OCI-LY7 (cell line): ENCODE measurements around the gene HIVEP3. TPM values are rescaled to one million over a fixed set of nuclear protein-coding genes. Genes with fewer than 3 reads are reported as not detected.

Experiments used
- BruUV-seq: library from RNA; stranded (reverse); fragments of 400-500 nt; replicated peaks from 2 replicates; lab custom pipeline; 2021; lab: Mats Ljungman, UMichigan
- CTCF ChIA-PET: fragments of 300-600 bp; sonication (Branson Sonifier 250); formaldehyde crosslinking; loops from one replicate; lab custom pipeline; 2022; ENCODE audit warnings: antibody characterized with exemption; ENCODE audit not compliant: unreplicated experiment; lab: Charles Lee
- POLR2A ChIA-PET: fragments of 300-600 bp; sonication (Branson Sonifier 250); formaldehyde crosslinking; loops from one replicate; lab custom pipeline; 2022; ENCODE audit warnings: antibody characterized with exemption; lab: Charles Lee
- DNase-seq: peaks from one replicate; pipeline ENCODE4 v3.0.0-alpha.2; 2015; ENCODE audit warnings: low spot score
- H2AFZ ChIP-seq: fragments of 200-600 bp; sonication (generic), shearing (Covaris generic); 2 replicates; pipeline ENCODE4 v1.6.1; 2014; ENCODE audit warnings: mild to moderate bottlenecking, antibody characterized with exemption, low read length, moderate library complexity
- H3K27ac ChIP-seq: fragments of 200-600 bp; sonication (generic); 2 replicates; pipeline ENCODE4 v1.5.1; 2014; ENCODE audit warnings: mixed run types, low read depth, mild to moderate bottlenecking, moderate library complexity, low read length, inconsistent platforms; ENCODE audit not compliant: poor library complexity, severe bottlenecking
- H3K36me3 ChIP-seq: fragments of 200-600 bp; sonication (generic); 2 replicates; pipeline ENCODE4 v1.6.1; 2014; ENCODE audit warnings: mild to moderate bottlenecking, antibody characterized with exemption, low read length, moderate library complexity, mixed read lengths; ENCODE audit not compliant: insufficient read depth
- H3K4me1 ChIP-seq: fragments of 200-600 bp; sonication (generic); 2 replicates; pipeline ENCODE4 v1.5.1; 2014; ENCODE audit warnings: mild to moderate bottlenecking, low read length; ENCODE audit not compliant: insufficient read depth, poor library complexity, severe bottlenecking
- H3K4me2 ChIP-seq: fragments of 200-600 bp; sonication (generic); 2 replicates; pipeline ENCODE4 v1.6.1; 2014; ENCODE audit warnings: mild to moderate bottlenecking, low read length
- H3K4me3 ChIP-seq: fragments of 200-600 bp; sonication (generic); 2 replicates; pipeline ENCODE4 v1.5.1; 2014; ENCODE audit warnings: mild to moderate bottlenecking, low read depth, low read length; ENCODE audit not compliant: poor library complexity, severe bottlenecking
- H3K79me2 ChIP-seq: fragments of 200-600 bp; sonication (generic); 2 replicates; pipeline ENCODE4 v1.6.1; 2016; ENCODE audit warnings: low read depth, mild to moderate bottlenecking, low read length, moderate library complexity, mixed read lengths; ENCODE audit not compliant: insufficient read depth
- H3K9me2 ChIP-seq: fragments of 200-600 bp; sonication (generic); 2 replicates; pipeline ENCODE4 v1.6.1; 2016; ENCODE audit warnings: mild to moderate bottlenecking, low read length, mixed read lengths; ENCODE audit not compliant: insufficient read depth
- H3K9me3 ChIP-seq: fragments of 200-600 bp; sonication (generic); 2 replicates; pipeline ENCODE4 v1.6.1; 2014; ENCODE audit warnings: mild to moderate bottlenecking, mixed run types, low read length, mixed read lengths
- H4K20me1 ChIP-seq: fragments of 200-600 bp; sonication (generic); 2 replicates; pipeline ENCODE4 v1.6.1; 2014; ENCODE audit warnings: mild to moderate bottlenecking, antibody characterized with exemption, low read length, moderate library complexity, mixed read lengths; ENCODE audit not compliant: insufficient read depth
- EZH2phosphoT487 ChIP-seq: fragments of 200-600 bp; sonication (generic); IDR thresholded peaks from 2 replicates; pipeline ENCODE4 v1.6.1; 2018; ENCODE audit warnings: low read depth, borderline replicate concordance, mild to moderate bottlenecking, mixed run types, antibody characterized with exemption, low read length, moderate library complexity, mixed read lengths
- intact Hi-C: fragments of 100-400 bp; cut with micrococcal nuclease; formaldehyde crosslinking; loops from one replicate; pipeline ENCODE4 v1.10.0; 2022; ENCODE audit not compliant: unreplicated experiment
- total RNA-seq, 2 experiments: library from RNA; depleted of rRNA in 1 of 2; stranded (reverse); fragments of >200 nt in 1 of 2; shearing (Covaris generic) in 1 of 2; gene quantifications; 2 replicates each; pipeline ENCODE4 v1.2.3, GENCODE V29; 2014 to 2022
- TF ChIP-seq, protein P1 (sequence below): fragments of 200-600 bp; sonication (generic); conservative IDR thresholded peaks from 2 replicates; pipeline ENCODE4 v1.5.1; 2014; ENCODE audit warnings: mild to moderate bottlenecking, antibody characterized with exemption, low read length, moderate library complexity, mixed read lengths

Gene HIVEP3
- total RNA-seq, 2 experiments from 2014 or later, result 0.53 to 0.60 TPM

DNA sequence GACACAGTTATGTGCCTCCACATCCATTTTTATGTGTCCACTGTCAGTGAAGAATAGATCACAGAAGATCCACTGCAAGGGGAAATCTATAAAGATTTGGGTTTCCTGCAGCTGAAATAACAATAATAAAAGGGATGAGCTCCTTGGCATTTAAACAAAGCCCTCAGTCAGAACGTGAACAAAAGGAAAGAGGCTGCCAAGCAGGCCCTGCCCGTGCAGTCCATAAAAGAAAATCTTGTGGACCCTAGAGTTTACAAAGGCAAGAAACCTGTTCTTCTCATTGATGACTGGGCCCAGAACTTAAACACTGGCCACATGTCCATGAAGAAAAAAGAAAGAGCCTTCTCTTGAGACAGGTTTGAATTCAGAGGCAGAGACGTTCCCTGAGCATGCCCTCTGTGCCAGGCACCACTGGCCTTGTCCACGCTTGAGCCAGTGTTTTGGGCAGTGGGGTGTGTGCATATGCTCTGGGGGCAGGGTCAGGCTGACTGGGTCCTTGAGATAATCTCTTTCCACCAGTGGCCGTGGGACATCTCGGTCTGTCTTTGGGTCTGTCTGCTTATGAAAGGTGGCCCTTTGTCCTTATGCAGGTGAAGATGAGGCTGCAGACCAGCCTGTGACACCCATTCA is 142.7 kb downstream of the HIVEP3 start:
- POLR2A ChIA-PET, result no interaction called here
- Histone ChIP-seq H3K4me2 (no peak overlapping the region), H3K4me1 (no peaks in the 10 kb centered on the region), H3K27ac (no peak overlapping the region), H3K4me3 (no peak overlapping the region), H3K36me3 (no peaks in the 10 kb centered on the region), H3K9me3 (no peaks in the 10 kb centered on the region), H3K79me2 (no peaks in the 10 kb centered on the region), H4K20me1 (no peaks in the 10 kb centered on the region), H3K9me2 (no peaks in the 10 kb centered on the region), H2AFZ (no peak overlapping the region)
- CTCF ChIA-PET, result no interaction called here
- no TSS peak for BruUV-seq
- no peak for DNase-seq
- intact Hi-C loops, result no loop called here
- TF ChIP-seq, protein P1, sequence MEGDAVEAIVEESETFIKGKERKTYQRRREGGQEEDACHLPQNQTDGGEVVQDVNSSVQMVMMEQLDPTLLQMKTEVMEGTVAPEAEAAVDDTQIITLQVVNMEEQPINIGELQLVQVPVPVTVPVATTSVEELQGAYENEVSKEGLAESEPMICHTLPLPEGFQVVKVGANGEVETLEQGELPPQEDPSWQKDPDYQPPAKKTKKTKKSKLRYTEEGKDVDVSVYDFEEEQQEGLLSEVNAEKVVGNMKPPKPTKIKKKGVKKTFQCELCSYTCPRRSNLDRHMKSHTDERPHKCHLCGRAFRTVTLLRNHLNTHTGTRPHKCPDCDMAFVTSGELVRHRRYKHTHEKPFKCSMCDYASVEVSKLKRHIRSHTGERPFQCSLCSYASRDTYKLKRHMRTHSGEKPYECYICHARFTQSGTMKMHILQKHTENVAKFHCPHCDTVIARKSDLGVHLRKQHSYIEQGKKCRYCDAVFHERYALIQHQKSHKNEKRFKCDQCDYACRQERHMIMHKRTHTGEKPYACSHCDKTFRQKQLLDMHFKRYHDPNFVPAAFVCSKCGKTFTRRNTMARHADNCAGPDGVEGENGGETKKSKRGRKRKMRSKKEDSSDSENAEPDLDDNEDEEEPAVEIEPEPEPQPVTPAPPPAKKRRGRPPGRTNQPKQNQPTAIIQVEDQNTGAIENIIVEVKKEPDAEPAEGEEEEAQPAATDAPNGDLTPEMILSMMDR, result no peak

DNA sequence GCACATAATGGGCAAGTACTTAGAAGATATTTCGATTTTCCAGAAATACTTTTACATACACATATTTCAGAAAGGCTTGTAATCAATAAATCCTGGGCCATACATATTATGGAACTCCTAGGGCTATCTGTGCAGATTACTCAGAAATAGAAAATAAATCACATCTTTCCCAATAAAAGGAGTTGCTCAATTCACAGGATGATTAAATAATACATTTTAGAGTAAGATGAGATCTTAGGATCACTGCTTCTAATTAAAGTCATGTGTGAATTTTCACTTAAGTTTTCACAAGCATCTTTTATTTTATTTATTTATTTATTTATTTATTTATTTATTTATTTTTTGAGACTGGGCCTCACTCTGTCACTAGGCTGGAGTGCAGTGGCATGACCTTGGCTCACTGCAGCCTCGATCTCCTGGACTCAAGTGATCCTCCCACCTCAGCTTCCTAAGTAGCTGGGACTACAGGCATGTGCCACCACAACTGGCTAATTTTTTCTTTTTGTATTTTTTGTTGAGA is 144.2 kb downstream of the HIVEP3 start:
- no peak overlapping the region for H3K27ac ChIP-seq
- BruUV-seq, result no TSS peak
- H3K79me2 ChIP-seq, result no peaks in the 10 kb centered on the region
- CTCF ChIA-PET, result no interaction called here
- DNase-seq, result no peak
- H3K4me1 ChIP-seq, result no peaks in the 10 kb centered on the region
- TF ChIP-seq EZH2phosphoT487, result no peak
- H3K4me2 ChIP-seq, result no peak overlapping the region
- H3K36me3 ChIP-seq, result no peaks in the 10 kb centered on the region
- no peaks in the 10 kb centered on the region for H3K9me3 ChIP-seq
- intact Hi-C loops, result no loop called here
- no peak overlapping the region for H3K4me3 ChIP-seq
- H2AFZ ChIP-seq, result no peak overlapping the region
- POLR2A ChIA-PET, result no interaction called here
- no peaks in the 10 kb centered on the region for H4K20me1 ChIP-seq
- H3K9me2 ChIP-seq, result no peaks in the 10 kb centered on the region

DNA sequence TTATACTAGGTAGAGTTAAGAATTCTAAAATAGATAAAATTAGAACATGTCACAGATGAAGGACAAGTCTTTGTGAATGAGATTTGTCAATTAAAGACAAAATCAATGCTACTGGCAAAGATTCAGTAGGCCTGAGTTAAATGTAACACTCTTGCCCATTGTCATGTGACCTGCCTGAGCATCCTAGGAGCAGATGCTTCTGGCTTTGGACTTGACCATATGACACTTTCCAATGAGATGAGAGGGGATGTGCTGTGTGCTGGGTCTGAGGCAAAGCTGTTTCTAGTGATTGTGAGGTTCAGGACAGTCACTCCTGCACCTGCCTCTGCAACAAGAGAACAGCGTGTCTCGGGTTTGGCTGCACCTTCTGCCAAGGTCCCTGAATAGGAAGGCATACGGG is 144.9 kb downstream of the HIVEP3 start:
- CTCF ChIA-PET, result no interaction called here
- no TSS peak for BruUV-seq

More for the DNA sequence above, 144.9 kb downstream of the HIVEP3 start:
- TF ChIP-seq, protein P1, result no peak
- no peak for TF ChIP-seq EZH2phosphoT487
- intact Hi-C loops, result no loop called here
- Histone ChIP-seq H3K4me1 (no peaks in the 10 kb centered on the region), H3K9me3 (no peaks in the 10 kb centered on the region), H3K36me3 (no peaks in the 10 kb centered on the region), H3K4me3 (no peak overlapping the region), H3K27ac (no peak overlapping the region), H3K4me2 (no peak overlapping the region), H2AFZ (no peak overlapping the region), H4K20me1 (no peaks in the 10 kb centered on the region), H3K79me2 (no peaks in the 10 kb centered on the region), H3K9me2 (no peaks in the 10 kb centered on the region)
- DNase-seq, result no peak
- POLR2A ChIA-PET, result no interaction called here
